Measurements from ENCODE around the gene IRGQ.
"Not testable (repeated sequence)": the region's sequence is repeated elsewhere in the genome, so short reads cannot be mapped to it uniquely, and the experiment has no call there.

Gene IRGQ

GRCh38 chr19:43599635-43600295, 3.8 kb upstream of the IRGQ start:
- no peak for DNase-seq (ENCODE audit: low read depth in 2 of 2)

- DNase-seq (ENCODE audit: low read depth in 2 of 2) = no peak
These were observed 2.7 kb upstream of the IRGQ start for GRCh38 chr19:43598445-43599240.

DNA sequence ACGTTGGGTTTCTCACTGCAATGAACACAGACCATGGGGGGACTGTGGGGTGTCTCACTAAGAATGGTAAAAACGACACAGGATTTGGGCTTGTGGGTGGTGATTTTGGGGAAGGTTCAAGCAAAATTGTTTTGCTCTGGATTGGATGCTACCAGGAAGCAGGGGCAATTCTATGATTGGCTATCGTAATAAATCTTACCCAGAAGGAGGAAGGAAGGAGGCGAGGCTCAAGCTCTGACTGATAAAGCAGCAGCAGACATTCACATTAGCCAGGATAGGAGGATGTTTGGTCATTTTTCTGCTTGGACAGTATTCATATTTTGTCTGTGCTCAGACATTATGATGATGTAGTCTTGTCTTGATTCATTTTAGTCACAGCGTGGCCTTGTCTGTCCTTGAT, 1.9 kb upstream of the IRGQ start:
- DNase-seq (ENCODE audit: low read depth in 2 of 2) = no peak

- no peak for DNase-seq (ENCODE audit: low read depth in 2 of 2)
These were observed 1.0 kb upstream of the IRGQ start for GRCh38 chr19:43596842-43597461.

GRCh38 chr19:43595605-43595998, 332 bp downstream of the IRGQ start:
- DNase-seq (ENCODE audit: low read depth in 2 of 2) = no peak

DNA sequence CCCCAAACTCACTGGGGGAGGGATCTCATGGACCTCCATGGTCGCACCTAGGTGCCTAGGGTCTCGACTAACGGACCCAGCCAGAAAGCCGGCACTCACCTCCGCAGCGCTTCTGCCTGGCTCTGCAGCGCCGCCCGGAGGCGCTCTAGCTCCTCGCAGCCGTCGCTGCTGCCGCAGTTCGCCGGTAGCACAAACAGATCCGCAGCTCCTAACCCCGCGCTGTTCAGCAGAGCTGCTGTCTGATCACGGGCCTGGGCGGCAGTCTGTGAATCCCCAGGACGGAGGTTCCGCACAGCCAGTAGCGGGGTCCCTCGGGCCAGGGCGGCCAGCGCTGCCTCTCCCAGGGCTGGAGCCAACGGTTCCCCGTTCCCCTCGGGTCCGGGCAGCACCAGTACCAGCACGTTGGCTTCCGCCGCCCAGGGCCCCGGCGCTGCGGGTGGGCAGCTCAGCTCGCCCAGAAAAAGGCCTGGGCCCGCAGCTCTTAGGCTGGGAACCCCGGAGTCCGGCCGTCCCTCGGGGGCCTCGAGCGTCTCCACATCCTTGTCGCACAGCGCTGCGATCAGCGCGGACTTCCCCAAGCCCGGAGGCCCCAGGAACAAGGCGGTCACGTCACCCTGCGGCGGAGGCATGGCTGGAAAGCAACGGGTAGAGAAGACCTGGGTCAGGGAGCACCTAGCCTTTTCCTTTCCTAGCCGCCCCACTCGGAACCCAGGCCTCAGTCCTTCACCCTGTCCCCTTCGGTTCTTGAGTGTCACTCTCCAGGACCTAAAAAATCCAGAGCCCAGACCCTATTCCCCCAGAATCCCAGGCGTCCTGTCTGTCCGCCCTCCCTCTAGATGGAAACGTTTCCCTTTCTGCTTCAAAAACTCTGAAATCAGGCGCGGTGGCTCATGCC, 977 bp downstream of the IRGQ start:
- peak; percentile 45 to 62 for DNase-seq (ENCODE audit: low read depth in 2 of 2)

GRCh38 chr19:43594081-43594697, 1.7 kb downstream of the IRGQ start:
- no peak for DNase-seq (ENCODE audit: low read depth in 2 of 2)

DNA sequence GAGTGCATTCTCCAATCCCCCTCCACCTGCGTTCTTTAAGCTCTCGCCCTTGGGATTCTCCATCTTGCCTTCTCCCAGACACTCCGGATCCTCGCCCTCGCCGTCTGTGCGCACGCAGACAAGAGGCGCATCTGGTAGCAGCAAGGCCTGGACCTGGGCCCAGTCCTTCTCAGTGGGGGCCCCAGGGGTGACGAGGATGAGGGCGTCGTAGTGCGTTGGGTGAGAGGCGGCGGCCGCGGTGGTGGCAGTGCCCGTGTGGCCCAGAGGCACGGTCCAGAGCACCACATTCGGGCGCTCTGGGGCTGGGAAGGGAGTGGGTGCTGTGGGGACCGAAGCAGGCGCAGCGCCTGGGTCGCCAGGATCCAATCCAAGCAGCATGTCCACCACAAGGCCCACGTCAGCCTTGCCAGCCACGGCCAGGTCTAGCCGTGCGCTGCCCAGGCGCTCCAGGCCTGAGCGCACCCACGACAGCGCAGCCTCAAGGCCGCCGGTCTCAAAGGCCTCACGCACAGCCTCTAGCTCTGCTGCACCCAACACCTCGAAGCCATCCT, 3.1 kb downstream of the IRGQ start:
- DNase-seq (ENCODE audit: low read depth in 2 of 2) = no peak

DNA sequence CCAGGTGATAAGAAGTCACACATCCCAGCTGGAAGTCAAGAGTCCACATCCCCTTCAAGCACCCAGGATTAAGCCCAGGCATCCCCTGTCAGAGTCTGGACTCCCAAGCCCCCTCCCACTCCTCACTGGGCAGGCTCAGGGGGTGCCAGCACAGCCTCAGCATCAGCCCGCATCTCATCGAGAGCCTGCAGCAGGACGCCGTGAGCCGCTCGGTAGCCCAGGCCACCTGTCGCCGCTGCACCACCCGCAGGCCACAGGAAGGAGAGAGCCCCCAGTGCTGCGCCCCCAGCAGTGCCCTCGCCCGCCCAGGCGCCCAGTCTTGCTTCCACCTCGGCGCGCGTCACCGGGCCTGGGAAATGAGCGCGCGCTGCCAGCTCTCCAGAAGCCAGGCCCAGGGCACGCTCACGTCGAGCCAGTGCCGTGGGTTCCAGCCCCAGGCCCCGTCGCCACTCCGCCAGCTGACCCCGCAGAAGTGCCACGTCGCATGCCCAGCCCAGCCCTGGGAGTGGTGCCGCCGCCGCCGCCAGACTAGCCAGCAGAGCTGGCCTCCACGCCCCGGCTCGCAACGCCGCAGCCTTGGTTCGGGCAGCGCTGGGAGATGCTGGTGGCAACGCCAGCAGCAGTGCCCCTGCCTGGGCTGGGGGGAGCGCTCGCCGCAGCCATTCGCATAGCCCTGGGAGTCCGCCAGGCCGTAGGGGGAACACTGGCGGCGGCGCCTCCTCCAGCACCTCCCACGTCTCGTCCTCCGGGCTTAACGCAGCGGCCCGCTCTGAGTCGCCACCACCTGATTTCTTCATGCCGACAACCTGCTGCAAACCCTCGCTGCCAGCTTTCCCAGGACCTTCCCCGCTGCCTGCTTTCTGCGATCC, 3.8 kb downstream of the IRGQ start:
- no peak for DNase-seq (ENCODE audit: low read depth in 2 of 2)

- no peak for DNase-seq (ENCODE audit: low read depth in 2 of 2)
These were observed 6.3 kb downstream of the IRGQ start for GRCh38 chr19:43589678-43590077.

- no peak for DNase-seq (ENCODE audit: low read depth in 2 of 2)
These were observed 6.7 kb downstream of the IRGQ start for GRCh38 chr19:43589277-43589676.

- not testable (repeated sequence) for DNase-seq (ENCODE audit: low read depth in 2 of 2)
These were observed 8.9 kb downstream of the IRGQ start for GRCh38 chr19:43587029-43587428.

GRCh38 chr19:43586346-43586745, 9.6 kb downstream of the IRGQ start:
- no peak for DNase-seq (ENCODE audit: low read depth in 2 of 2)

DNA sequence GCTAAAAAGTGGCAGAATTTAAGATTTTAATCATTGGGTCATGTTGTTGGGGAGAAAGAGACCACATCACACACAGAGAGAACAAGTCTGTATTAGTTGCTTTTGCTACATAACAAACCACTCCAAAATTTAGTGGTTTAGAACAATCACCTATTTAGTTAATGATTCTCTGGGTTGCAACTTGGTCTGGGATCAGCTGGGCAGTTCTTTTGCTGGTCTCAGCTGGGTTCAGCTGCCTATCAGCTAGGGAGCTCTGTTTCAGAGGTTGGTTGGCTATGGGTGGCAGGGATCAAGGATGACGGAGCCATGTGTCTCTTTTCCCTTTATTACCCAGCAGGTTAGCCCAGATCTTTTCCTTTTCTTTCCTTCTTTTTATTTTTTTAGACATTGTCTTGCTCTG, 11.4 kb downstream of the IRGQ start:
- no peak for DNase-seq (ENCODE audit: low read depth in 2 of 2)

GRCh38 chr19:43582495-43582894, 13.4 kb downstream of the IRGQ start:
- DNase-seq (ENCODE audit: low read depth in 2 of 2) = no peak

- no peak for DNase-seq (ENCODE audit: low read depth in 2 of 2)
These were observed 14.5 kb downstream of the IRGQ start for GRCh38 chr19:43581467-43581866.

DNA sequence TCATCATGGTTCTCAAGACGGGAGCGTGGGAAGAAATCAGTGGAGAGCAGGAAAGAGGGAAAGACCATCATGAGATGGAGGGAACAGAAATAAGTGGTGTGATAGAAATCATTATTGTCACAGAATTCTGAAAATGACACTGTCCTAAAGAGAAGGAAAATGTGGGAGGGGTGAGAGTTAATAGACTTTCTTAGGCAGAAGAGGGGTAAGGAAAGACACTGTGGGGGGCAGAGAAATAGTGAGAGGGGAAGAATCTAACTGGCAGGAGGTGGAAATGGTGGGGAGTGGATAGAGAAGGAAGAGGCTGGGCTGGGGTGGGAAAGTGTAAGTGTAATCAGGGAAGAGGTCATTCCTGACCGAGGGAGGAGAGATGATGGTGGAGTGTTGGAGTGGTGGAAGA, 17.1 kb downstream of the IRGQ start:
- DNase-seq (ENCODE audit: low read depth in 2 of 2) = no peak

GRCh38 chr19:43575955-43576878, 19.7 kb downstream of the IRGQ start:
- DNase-seq (ENCODE audit: low read depth in 2 of 2) = no peak

Data from stimulated activated CD4-positive, alpha-beta T cell treated with anti-CD3 and anti-CD28 coated beads, Interleukin-12 subunit alpha, Interleukin-12 subunit beta, amount 100 ng/mL, for 24 hours (primary cell).